Skeletal muscle satellite cell (primary cell): ENCODE results near the gene STRN3.
"Not testable (repeated sequence)": the region's sequence is repeated elsewhere in the genome, so short reads cannot be mapped to it uniquely, and the experiment has no call there.

ENCODE experiments used
- H3K27me3 ChIP-seq: 2 replicates; pipeline ENCODE4 v1.7.0; 2013; ENCODE audit warnings: low read length; ENCODE audit not compliant: control insufficient read depth, insufficient read depth
- H3K36me3 ChIP-seq: 2 replicates; pipeline ENCODE4 v1.7.0; 2013; ENCODE audit warnings: mild to moderate bottlenecking, control low read depth, low read length; ENCODE audit not compliant: insufficient read depth
- H3K4me1 ChIP-seq: 2 replicates; pipeline ENCODE4 v1.7.0; 2013; ENCODE audit warnings: low read length; ENCODE audit not compliant: control insufficient read depth, insufficient read depth
- H3K4me2 ChIP-seq: 2 replicates; pipeline ENCODE4 v1.7.0; 2013; ENCODE audit warnings: mild to moderate bottlenecking, low read length
- H3K4me3 ChIP-seq: 2 replicates; pipeline ENCODE4 v1.7.0; 2013; ENCODE audit warnings: low read length
- H3K9ac ChIP-seq: 2 replicates; pipeline ENCODE4 v1.7.0; 2013; ENCODE audit warnings: mild to moderate bottlenecking, low read depth, low read length, moderate library complexity
- H3K9me3 ChIP-seq: replicated peaks from 2 replicates; pipeline ENCODE4 v1.7.0; 2013; ENCODE audit warnings: mild to moderate bottlenecking, control low read depth, low read length

The STRN3 gene

GRCh38 chr14:30958555-30959407 lies 67.4 kb downstream of the STRN3 start:
- Histone ChIP-seq H3K27me3 (no peaks in the 10 kb centered on the region), H3K4me1 (no peaks in the 10 kb centered on the region), H3K4me2 (no peak overlapping the region), H3K36me3 (peaks cover 11% of the 10 kb centered on the region), H3K9ac (no peak overlapping the region), H3K4me3 (no peak overlapping the region), H3K9me3 (no peaks in the 10 kb centered on the region)

GRCh38 chr14:30957813-30958370 lies 68.3 kb downstream of the STRN3 start:
- Histone ChIP-seq H3K4me1 (no peaks in the 10 kb centered on the region), H3K9me3 (no peaks in the 10 kb centered on the region), H3K4me2 (no peak overlapping the region), H3K36me3 (peaks cover 18% of the 10 kb centered on the region), H3K9ac (no peak overlapping the region), H3K27me3 (no peaks in the 10 kb centered on the region), H3K4me3 (no peak overlapping the region)

DNA sequence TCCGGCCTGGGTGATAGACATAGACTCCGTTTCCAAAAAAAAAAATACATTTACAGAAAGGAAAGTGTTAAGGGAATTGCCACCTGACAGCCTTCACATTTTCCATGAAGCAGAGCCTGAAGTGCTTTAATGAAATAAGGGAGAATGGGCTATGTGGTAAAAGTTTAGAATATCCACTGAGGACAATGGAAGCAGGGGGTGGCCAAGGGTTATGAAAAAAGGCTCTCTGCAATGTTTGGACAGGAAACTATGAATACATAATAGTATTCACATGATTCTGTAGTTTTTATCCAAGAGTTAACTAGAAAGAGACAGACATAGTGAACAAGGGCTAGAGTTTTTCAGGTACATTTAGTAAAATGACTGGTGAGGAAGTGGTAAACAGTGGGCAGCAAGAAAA lies 76.5 kb downstream of the STRN3 start:
- peaks cover 48% of the 10 kb centered on the region for H3K36me3 ChIP-seq
- H3K4me1 ChIP-seq, result no peaks in the 10 kb centered on the region
- no peak overlapping the region for H3K4me3 ChIP-seq
- H3K27me3 ChIP-seq, result no peaks in the 10 kb centered on the region
- no peak overlapping the region for H3K9ac ChIP-seq
- H3K4me2 ChIP-seq, result no peak overlapping the region
- H3K9me3 ChIP-seq, result no peaks in the 10 kb centered on the region

GRCh38 chr14:30943694-30944093 lies 82.5 kb downstream of the STRN3 start:
- peaks cover 40% of the 10 kb centered on the region for H3K36me3 ChIP-seq
- H3K4me1 ChIP-seq, result no peaks in the 10 kb centered on the region
- H3K9ac ChIP-seq, result no peak overlapping the region
- no peak overlapping the region for H3K4me3 ChIP-seq
- H3K9me3 ChIP-seq, result no peaks in the 10 kb centered on the region
- no peak overlapping the region for H3K4me2 ChIP-seq
- no peaks in the 10 kb centered on the region for H3K27me3 ChIP-seq

- Histone ChIP-seq H3K4me2 (no peak overlapping the region), H3K9me3 (no peaks in the 10 kb centered on the region), H3K36me3 (peaks cover 31% of the 10 kb centered on the region), H3K27me3 (no peaks in the 10 kb centered on the region), H3K4me3 (no peak overlapping the region), H3K9ac (no peak overlapping the region), H3K4me1 (no peaks in the 10 kb centered on the region)
These were observed 85.3 kb downstream of the STRN3 start for GRCh38 chr14:30940886-30941285.

GRCh38 chr14:30938617-30939016 lies 87.6 kb downstream of the STRN3 start:
- Histone ChIP-seq H3K4me1 (no peaks in the 10 kb centered on the region), H3K9me3 (no peaks in the 10 kb centered on the region), H3K36me3 (peaks cover 27% of the 10 kb centered on the region), H3K4me3 (no peak overlapping the region), H3K4me2 (no peak overlapping the region), H3K27me3 (no peaks in the 10 kb centered on the region), H3K9ac (no peak overlapping the region)

- Histone ChIP-seq H3K9me3 (no peaks in the 10 kb centered on the region), H3K4me1 (no peaks in the 10 kb centered on the region), H3K4me3 (no peak overlapping the region), H3K9ac (no peak overlapping the region), H3K27me3 (no peaks in the 10 kb centered on the region), H3K4me2 (no peak overlapping the region), H3K36me3 (peaks cover 28% of the 10 kb centered on the region)
These were observed 90.7 kb downstream of the STRN3 start for GRCh38 chr14:30935445-30935844.

- not testable (repeated sequence) for H3K9me3 ChIP-seq, H3K4me2 ChIP-seq, H3K4me1 ChIP-seq, H3K27me3 ChIP-seq, H3K4me3 ChIP-seq, H3K9ac ChIP-seq
- peaks cover 28% of the 10 kb centered on the region for H3K36me3 ChIP-seq
These were observed 92.2 kb downstream of the STRN3 start for GRCh38 chr14:30933937-30934336.

DNA sequence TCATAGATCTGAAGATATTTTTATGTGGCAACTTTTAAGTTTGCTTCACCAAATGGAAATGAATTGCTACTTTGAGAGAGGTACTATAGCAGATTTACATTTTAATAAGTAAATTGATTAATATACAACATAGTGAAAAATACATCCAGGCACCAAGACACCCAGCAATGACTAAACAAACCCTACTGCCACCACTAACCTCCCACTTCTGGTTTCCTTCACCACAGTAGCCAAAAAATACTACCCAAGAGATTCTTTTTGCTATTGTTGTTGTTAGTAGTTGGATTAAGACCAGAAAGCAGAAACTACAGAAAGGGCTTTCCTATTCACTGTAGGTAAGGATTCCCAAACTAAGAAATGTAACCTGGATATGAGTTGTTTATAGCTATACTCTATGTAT lies 97.7 kb downstream of the STRN3 start:
- Histone ChIP-seq H3K9me3 (no peaks in the 10 kb centered on the region), H3K4me1 (no peaks in the 10 kb centered on the region), H3K36me3 (peaks cover 7% of the 10 kb centered on the region), H3K9ac (no peak overlapping the region), H3K27me3 (no peaks in the 10 kb centered on the region), H3K4me3 (no peak overlapping the region), H3K4me2 (no peak overlapping the region)

GRCh38 chr14:30925254-30925653 lies 100.9 kb downstream of the STRN3 start:
- no peaks in the 10 kb centered on the region for H3K27me3 ChIP-seq
- H3K9ac ChIP-seq, result no peak overlapping the region
- H3K36me3 ChIP-seq, result peaks cover 5% of the 10 kb centered on the region
- no peak overlapping the region for H3K4me3 ChIP-seq
- no peaks in the 10 kb centered on the region for H3K4me1 ChIP-seq
- H3K9me3 ChIP-seq, result no peaks in the 10 kb centered on the region
- H3K4me2 ChIP-seq, result no peak overlapping the region

DNA sequence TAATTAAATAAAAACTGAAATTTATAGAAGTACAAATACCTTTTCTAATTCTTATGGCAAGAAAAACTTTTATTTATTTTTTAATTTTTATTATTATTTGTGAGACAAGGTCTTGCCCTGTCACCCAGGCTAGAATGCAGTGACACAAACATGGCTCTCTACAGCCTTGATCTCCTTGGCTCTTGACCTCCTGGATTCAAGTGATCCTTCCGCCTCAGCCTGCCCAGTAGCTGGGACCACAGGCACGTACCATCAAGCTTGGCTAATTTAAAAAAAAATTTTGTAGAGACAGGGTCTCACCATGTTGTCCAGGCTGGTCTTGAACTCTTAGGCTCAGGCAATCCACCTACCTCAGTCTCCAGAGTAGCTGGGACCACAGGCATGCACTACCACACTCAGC lies 104.4 kb downstream of the STRN3 start:
- Histone ChIP-seq H3K4me3 (no peak overlapping the region), H3K9me3 (no peaks in the 10 kb centered on the region), H3K27me3 (no peaks in the 10 kb centered on the region), H3K4me2 (no peak overlapping the region), H3K4me1 (no peaks in the 10 kb centered on the region), H3K9ac (no peak overlapping the region), H3K36me3 (peaks cover 9% of the 10 kb centered on the region)

GRCh38 chr14:30921305-30921704 lies 104.9 kb downstream of the STRN3 start:
- Histone ChIP-seq H3K4me3 (no peak overlapping the region), H3K4me1 (no peaks in the 10 kb centered on the region), H3K9me3 (no peaks in the 10 kb centered on the region), H3K4me2 (no peak overlapping the region), H3K9ac (no peak overlapping the region), H3K36me3 (peaks cover 9% of the 10 kb centered on the region), H3K27me3 (no peaks in the 10 kb centered on the region)
